Measurements from ENCODE around the gene CCDC40.

CCDC40 gene

GRCh38 chr17:80018917-80019651 lies 17.4 kb upstream of the CCDC40 start:
- no peak for DNase-seq (ENCODE audit: low read depth in 3 of 3, low spot score in 1 of 3)

- no peak for DNase-seq (ENCODE audit: low read depth in 3 of 3, low spot score in 1 of 3)
These were observed 14.8 kb upstream of the CCDC40 start for GRCh38 chr17:80021600-80021999.

- DNase-seq (ENCODE audit: low read depth in 3 of 3, low spot score in 1 of 3), result no peak
These were observed 12.8 kb upstream of the CCDC40 start for GRCh38 chr17:80023481-80024205.

- DNase-seq (ENCODE audit: low read depth in 3 of 3, low spot score in 1 of 3), result no peak
These were observed 12.1 kb upstream of the CCDC40 start for GRCh38 chr17:80024206-80024972.

GRCh38 chr17:80025140-80025539 lies 11.3 kb upstream of the CCDC40 start:
- DNase-seq (ENCODE audit: low read depth in 3 of 3, low spot score in 1 of 3), result no peak

GRCh38 chr17:80025796-80026195 lies 10.6 kb upstream of the CCDC40 start:
- no peak for DNase-seq (ENCODE audit: low read depth in 3 of 3, low spot score in 1 of 3)

GRCh38 chr17:80026359-80027042 lies 9.9 kb upstream of the CCDC40 start:
- no peak for DNase-seq (ENCODE audit: low read depth in 3 of 3, low spot score in 1 of 3)

GRCh38 chr17:80027043-80027435 lies 9.4 kb upstream of the CCDC40 start:
- DNase-seq (ENCODE audit: low read depth in 3 of 3, low spot score in 1 of 3), result no peak

GRCh38 chr17:80028030-80028429 lies 8.4 kb upstream of the CCDC40 start:
- no peak for DNase-seq (ENCODE audit: low read depth in 3 of 3, low spot score in 1 of 3)

GRCh38 chr17:80029258-80029974 lies 7.0 kb upstream of the CCDC40 start:
- no peak for DNase-seq (ENCODE audit: low read depth in 3 of 3, low spot score in 1 of 3)

GRCh38 chr17:80030730-80031410 lies 5.6 kb upstream of the CCDC40 start:
- DNase-seq (ENCODE audit: low read depth in 3 of 3, low spot score in 1 of 3), result no peak

- no peak for DNase-seq (ENCODE audit: low read depth in 3 of 3, low spot score in 1 of 3)
These were observed 4.6 kb upstream of the CCDC40 start for GRCh38 chr17:80031691-80032430.

- DNase-seq (ENCODE audit: low read depth in 3 of 3, low spot score in 1 of 3), result no peak
These were observed 3.7 kb upstream of the CCDC40 start for GRCh38 chr17:80032614-80033171.

GRCh38 chr17:80033840-80034239 lies 2.6 kb upstream of the CCDC40 start:
- DNase-seq (ENCODE audit: low read depth in 3 of 3, low spot score in 1 of 3), result no peak

- DNase-seq (ENCODE audit: low read depth in 3 of 3, low spot score in 1 of 3), result peak in 2 of 3 donors; percentile 4 to 13
These were observed 1.4 kb upstream of the CCDC40 start for GRCh38 chr17:80034791-80035686.

GRCh38 chr17:80035687-80035936 lies 830 bp upstream of the CCDC40 start, which contains the start of gene TBC1D16:
Gene TBC1D16 (minus strand): TSS chr17:80035872. CDS start chr17:80013547, 22,325 bp downstream.
- no peak for DNase-seq (ENCODE audit: low read depth in 3 of 3, low spot score in 1 of 3)

GRCh38 chr17:80036715-80037477 lies 454 bp downstream of the CCDC40 start:
- DNase-seq (ENCODE audit: low read depth in 3 of 3, low spot score in 1 of 3), result no peak

- DNase-seq (ENCODE audit: low read depth in 3 of 3, low spot score in 1 of 3), result no peak
These were observed 7.5 kb downstream of the CCDC40 start for GRCh38 chr17:80043963-80044362.
